Measurements from ENCODE around the gene PTGFR.

PTGFR gene

DNA sequence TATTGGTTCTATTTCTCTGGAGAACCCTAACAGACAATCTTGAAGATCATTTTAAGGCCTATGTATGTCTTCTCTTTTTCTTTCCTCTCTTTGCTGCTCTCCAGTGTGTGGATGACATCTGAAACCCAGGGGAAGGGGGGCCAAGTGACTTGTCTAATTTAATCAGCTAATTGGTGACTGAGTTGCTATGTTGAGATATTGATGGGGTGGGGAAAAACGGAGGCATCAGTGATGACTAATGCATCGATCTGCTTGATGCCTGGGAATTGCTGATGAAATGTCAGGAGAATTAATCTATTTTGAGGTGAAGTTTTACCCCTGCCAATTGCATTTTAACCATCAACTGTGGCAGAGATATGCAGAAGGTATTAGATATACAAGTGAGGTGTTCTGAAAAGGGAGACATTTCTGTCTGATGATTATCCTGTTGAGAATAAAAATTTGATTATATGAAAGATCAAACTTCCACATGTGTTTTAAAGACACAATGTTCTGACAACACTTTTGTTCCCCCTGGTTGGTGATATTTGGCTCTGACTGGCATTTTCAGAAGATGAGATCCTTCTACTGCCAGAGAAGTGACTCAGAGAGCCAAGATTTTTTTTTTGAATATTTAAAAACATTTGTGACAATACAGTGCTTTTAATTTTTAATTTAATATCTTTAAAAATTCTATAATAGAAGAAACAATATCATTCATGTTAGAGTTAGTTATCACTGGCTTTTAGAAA, 18.7 kb upstream of the PTGFR start:
- TF ChIP-seq, protein P1, sequence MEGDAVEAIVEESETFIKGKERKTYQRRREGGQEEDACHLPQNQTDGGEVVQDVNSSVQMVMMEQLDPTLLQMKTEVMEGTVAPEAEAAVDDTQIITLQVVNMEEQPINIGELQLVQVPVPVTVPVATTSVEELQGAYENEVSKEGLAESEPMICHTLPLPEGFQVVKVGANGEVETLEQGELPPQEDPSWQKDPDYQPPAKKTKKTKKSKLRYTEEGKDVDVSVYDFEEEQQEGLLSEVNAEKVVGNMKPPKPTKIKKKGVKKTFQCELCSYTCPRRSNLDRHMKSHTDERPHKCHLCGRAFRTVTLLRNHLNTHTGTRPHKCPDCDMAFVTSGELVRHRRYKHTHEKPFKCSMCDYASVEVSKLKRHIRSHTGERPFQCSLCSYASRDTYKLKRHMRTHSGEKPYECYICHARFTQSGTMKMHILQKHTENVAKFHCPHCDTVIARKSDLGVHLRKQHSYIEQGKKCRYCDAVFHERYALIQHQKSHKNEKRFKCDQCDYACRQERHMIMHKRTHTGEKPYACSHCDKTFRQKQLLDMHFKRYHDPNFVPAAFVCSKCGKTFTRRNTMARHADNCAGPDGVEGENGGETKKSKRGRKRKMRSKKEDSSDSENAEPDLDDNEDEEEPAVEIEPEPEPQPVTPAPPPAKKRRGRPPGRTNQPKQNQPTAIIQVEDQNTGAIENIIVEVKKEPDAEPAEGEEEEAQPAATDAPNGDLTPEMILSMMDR (IDR thresholded peaks at IDR 0.05; ENCODE audit: extremely low read depth, missing control alignments): no peak
- DNase-seq (ENCODE audit: low spot score): no peak

DNA sequence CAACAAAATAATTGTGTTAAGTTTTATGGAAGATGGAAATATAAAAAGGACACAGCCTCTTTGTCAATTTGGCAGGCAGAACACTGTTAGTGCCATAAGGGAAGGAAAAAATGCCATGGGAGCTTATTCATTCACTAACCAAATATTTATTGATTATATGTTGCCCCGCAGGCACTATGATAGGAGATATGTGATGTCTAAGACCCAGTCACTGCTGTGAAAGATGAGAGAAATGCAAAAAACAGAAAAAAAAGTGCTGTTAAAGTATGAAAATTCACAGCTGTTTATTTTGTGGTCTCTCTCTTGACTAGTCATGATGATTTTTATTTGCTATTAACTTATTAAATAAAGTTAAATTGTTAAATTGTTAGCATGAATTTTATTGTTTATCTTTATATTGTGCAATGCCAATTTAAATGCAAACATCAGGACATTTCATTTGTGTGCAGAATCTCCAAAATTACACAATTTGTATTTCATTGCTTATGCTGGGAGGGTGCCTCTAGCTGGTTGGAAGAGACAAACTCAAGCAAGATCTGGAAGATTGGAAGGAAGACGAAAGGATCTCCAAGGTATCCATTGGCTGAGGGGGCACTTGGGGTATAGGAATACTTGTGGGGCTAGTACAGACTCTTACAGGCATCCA, 17.8 kb upstream of the PTGFR start:
- DNase-seq (ENCODE audit: low spot score): no peak

DNA sequence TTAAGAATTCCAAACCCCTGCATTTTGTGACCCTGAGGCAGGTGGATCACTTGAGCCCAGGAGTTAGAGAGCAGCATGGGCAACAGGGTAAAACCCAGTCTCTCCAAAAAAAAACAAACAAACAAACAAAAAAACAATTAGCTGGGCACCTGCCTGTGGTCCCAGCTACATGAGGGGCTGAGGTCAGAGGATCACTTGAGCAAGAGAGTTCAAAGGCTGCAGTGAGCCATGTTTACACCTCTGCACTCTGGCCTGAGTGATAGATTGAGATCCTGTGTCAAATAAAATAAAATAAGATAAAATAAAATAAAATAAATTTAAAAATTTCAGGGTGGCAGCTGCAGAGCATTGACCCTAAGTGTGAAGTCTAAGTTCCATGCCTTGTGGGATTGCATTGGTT, 16.7 kb upstream of the PTGFR start:
- DNase-seq (ENCODE audit: low spot score): no peak
- TF ChIP-seq, protein P1 (IDR thresholded peaks at IDR 0.05; ENCODE audit: extremely low read depth, missing control alignments): no peak

More for the DNA sequence above, 17.8 kb upstream of the PTGFR start:
- TF ChIP-seq, protein P1 (IDR thresholded peaks at IDR 0.05; ENCODE audit: extremely low read depth, missing control alignments): no peak

DNA sequence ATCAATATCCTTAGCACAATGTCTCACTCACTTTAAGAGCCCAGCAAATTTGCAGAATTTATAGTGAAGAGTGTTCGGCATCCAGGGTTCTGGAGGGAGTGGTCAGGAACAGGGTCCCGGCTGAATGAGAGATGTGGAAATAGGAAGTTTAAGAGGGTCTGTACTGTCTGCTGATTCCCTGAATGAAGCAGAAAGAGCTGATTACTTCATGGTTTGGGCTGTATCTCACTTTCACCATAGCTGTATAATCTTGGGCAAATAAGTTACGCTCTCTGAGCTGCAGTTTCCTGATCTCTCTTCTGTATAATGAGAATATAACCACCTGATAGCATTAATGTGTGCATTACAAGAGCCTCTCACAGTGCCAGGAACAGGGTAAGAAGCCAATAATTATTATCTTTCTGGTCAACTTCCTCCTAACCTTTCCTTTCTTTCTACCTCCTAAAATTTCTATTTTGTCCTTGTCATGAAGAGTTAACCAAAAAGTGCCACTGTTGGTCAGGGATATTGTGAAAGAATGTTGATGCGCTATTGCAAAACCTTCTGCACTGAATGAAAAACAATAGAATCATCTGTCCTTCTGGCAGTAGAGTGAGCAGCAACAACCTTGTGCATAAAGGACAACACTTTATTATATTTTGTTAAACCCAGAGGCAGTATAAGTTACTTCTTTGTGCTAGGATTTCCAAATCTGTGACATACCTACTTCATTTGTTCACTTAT, 14.7 kb upstream of the PTGFR start:
- TF ChIP-seq, protein P1 (IDR thresholded peaks at IDR 0.05; ENCODE audit: extremely low read depth, missing control alignments): no peak
- DNase-seq (ENCODE audit: low spot score): no peak

DNA sequence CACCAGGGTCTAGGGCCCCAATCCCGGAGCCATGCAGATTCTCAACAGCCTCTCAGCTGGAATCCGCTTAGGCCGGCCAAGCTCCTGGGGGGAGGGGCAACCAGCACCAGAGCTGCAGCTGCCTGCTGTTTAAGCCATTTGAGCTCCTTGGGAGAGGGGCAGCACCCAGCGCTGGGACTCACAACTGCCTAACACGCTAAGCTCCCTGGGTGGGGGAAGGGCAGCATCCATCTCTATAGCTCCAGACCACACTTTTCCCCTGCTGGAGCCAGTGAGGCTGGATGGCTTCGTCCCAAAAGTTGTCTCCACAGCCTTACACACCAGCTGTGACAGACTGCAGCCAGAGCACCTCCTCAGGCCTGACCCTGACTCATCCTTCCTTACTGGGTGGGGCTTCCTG, 6.9 kb upstream of the PTGFR start:
- DNase-seq (ENCODE audit: low spot score): no peak
- TF ChIP-seq, protein P1 (IDR thresholded peaks at IDR 0.05; ENCODE audit: extremely low read depth, missing control alignments): no peak

DNA sequence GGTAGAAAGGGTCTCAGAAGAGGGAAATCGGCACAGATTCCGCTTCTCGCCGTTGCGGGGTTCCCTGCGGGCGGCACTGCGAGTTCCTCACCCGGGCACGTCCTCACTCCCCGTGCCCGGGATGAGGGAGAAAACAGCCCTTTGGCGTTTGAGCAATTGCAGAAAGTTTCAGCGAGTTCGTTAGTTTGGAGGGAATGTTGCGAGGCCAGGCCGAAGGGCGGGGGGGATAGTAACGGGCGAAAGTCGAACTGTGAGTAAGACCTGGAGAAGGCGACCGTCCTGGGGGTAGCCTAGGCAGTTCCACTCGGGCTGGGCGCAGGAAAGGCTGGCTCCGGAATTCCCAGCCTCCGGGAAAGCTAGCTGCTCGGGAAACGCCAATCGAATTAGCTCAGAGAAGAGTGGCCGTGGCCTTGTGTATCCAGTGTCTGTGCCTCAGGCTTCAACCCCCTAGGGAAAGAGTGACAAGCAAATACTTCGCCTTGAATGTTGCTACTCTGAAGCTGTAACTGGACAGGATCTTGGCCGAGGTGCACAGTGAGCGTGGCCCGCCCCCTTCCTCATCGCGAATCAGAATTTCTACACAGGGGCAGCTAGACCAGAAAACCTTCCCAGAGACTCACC, 787 bp downstream of the PTGFR start:
- no peak for DNase-seq (ENCODE audit: low spot score)

More for the DNA sequence above, 787 bp downstream of the PTGFR start:
- TF ChIP-seq, protein P1 (IDR thresholded peaks at IDR 0.05; ENCODE audit: extremely low read depth, missing control alignments): no peak

All from GM20000 (cell line).